Skeletal muscle tissue (tissue), 4 donors: ENCODE measurements around the gene SMIM30. TPM values are rescaled to one million over a fixed set of nuclear protein-coding genes. Genes with fewer than 3 reads are reported as not detected.
A peak's percentile ranks its signal among the peaks of the same experiment; 100 is the strongest.
"Not testable (repeated sequence)": the region's sequence is repeated elsewhere in the genome, so short reads cannot be mapped to it uniquely, and the experiment has no call there.

Source experiments
- H3K27ac ChIP-seq: one replicate; pipeline ENCODE4 v1.7.0; 2013; ENCODE audit warnings: mild to moderate bottlenecking, low read depth, low read length, inconsistent platforms
- H3K27me3 ChIP-seq, 3 donors: one replicate each; pipeline ENCODE4 v1.7.0; 2013; ENCODE audit warnings: low read length in 3 of 3; ENCODE audit not compliant: control insufficient read depth in 3 of 3, insufficient read depth in 3 of 3
- H3K36me3 ChIP-seq, 3 donors: one replicate each; pipeline ENCODE4 v1.7.0; 2013; ENCODE audit warnings: low read length in 3 of 3; ENCODE audit not compliant: control insufficient read depth in 3 of 3, insufficient read depth in 3 of 3
- H3K4me1 ChIP-seq, 3 donors: one replicate each; pipeline ENCODE4 v1.7.0; 2013; ENCODE audit warnings: low read length in 3 of 3, mild to moderate bottlenecking in 3 of 3; ENCODE audit not compliant: control insufficient read depth in 3 of 3, insufficient read depth in 3 of 3
- H3K4me3 ChIP-seq, 3 donors: one replicate each; pipeline ENCODE4 v1.7.0; 2013; ENCODE audit warnings: low read length in 3 of 3
- H3K9ac ChIP-seq, 3 donors: one replicate each; pipeline ENCODE4 v1.7.0; 2013; ENCODE audit warnings: low read length in 3 of 3, mild to moderate bottlenecking in 3 of 3, moderate library complexity in 2 of 3, low read depth in 1 of 3
- H3K9me3 ChIP-seq, 3 donors: one replicate each; pipeline ENCODE4 v1.7.0; 2013; ENCODE audit warnings: low read length in 3 of 3; ENCODE audit not compliant: control insufficient read depth in 3 of 3
- total RNA-seq: library from RNA; depleted of rRNA; stranded (reverse); fragments of >200 nt; gene quantifications from one replicate; pipeline ENCODE4 v1.2.3, GENCODE V29; 2014
- donor health status: Osteomylitis.

The SMIM30 gene
- total RNA-seq, 1 donor from 2014 or later, result 38.6 TPM

GRCh38 chr7:113141803-113142202 lies 23.4 kb upstream of the SMIM30 start:
- no peak overlapping the region for H3K27ac ChIP-seq
- H3K9ac ChIP-seq, result no peak overlapping the region
- H3K4me3 ChIP-seq, result no peak overlapping the region
- no peaks in the 10 kb centered on the region for H3K9me3 ChIP-seq
- no peaks in the 10 kb centered on the region for H3K36me3 ChIP-seq
- no peaks in the 10 kb centered on the region for H3K27me3 ChIP-seq
- H3K4me1 ChIP-seq, result no peaks in the 10 kb centered on the region

- H3K4me1 ChIP-seq, result no peaks in the 10 kb centered on the region
- no peaks in the 10 kb centered on the region for H3K36me3 ChIP-seq
- no peaks in the 10 kb centered on the region for H3K9me3 ChIP-seq
- H3K9ac ChIP-seq, result no peak overlapping the region
- no peak overlapping the region for H3K27ac ChIP-seq
- H3K27me3 ChIP-seq, result no peaks in the 10 kb centered on the region
- no peak overlapping the region for H3K4me3 ChIP-seq
Observed at GRCh38 chr7:113140956-113141355, 22.6 kb upstream of the SMIM30 start.

GRCh38 chr7:113137241-113137640 lies 18.9 kb upstream of the SMIM30 start:
- no peaks in the 10 kb centered on the region for H3K9me3 ChIP-seq
- no peaks in the 10 kb centered on the region for H3K4me1 ChIP-seq
- H3K27ac ChIP-seq, result no peak overlapping the region
- H3K9ac ChIP-seq, result no peak overlapping the region
- H3K36me3 ChIP-seq, result no peaks in the 10 kb centered on the region
- no peaks in the 10 kb centered on the region for H3K27me3 ChIP-seq
- H3K4me3 ChIP-seq, result no peak overlapping the region

DNA sequence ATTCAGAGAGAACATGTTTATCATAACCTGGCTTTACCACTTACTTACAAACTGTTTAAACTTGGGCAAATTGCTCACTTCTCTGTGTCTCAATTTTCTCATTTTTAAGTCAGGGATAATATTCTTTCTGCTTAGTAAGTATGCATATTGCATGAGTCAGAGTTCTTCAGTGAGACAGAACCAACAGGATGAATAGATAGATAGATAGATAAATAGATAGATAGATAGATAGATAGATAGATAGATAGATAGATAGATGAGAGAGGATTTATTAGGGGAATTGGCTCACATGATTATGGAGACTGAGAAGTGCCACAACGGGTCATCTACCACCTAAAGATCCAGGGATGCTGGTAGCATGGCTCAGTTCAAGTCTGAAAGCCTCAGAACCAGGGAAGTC lies 15.7 kb upstream of the SMIM30 start:
- no peaks in the 10 kb centered on the region for H3K4me1 ChIP-seq
- no peak overlapping the region for H3K27ac ChIP-seq
- H3K27me3 ChIP-seq, result no peaks in the 10 kb centered on the region
- H3K9me3 ChIP-seq, result no peaks in the 10 kb centered on the region
- no peak overlapping the region for H3K4me3 ChIP-seq
- H3K36me3 ChIP-seq, result no peaks in the 10 kb centered on the region
- no peak overlapping the region for H3K9ac ChIP-seq

GRCh38 chr7:113131367-113131766 lies 13.0 kb upstream of the SMIM30 start:
- Histone ChIP-seq H3K4me3 (no peak overlapping the region), H3K27ac (no peak overlapping the region), H3K27me3 (no peaks in the 10 kb centered on the region), H3K9ac (no peak overlapping the region), H3K9me3 (no peaks in the 10 kb centered on the region), H3K4me1 (no peaks in the 10 kb centered on the region), H3K36me3 (no peaks in the 10 kb centered on the region)

GRCh38 chr7:113128031-113128430 lies 9.7 kb upstream of the SMIM30 start:
- Histone ChIP-seq H3K27me3 (no peaks in the 10 kb centered on the region), H3K27ac (no peak overlapping the region), H3K9ac (no peak overlapping the region), H3K9me3 (no peaks in the 10 kb centered on the region), H3K4me1 (no peaks in the 10 kb centered on the region), H3K4me3 (no peak overlapping the region), H3K36me3 (no peaks in the 10 kb centered on the region)

DNA sequence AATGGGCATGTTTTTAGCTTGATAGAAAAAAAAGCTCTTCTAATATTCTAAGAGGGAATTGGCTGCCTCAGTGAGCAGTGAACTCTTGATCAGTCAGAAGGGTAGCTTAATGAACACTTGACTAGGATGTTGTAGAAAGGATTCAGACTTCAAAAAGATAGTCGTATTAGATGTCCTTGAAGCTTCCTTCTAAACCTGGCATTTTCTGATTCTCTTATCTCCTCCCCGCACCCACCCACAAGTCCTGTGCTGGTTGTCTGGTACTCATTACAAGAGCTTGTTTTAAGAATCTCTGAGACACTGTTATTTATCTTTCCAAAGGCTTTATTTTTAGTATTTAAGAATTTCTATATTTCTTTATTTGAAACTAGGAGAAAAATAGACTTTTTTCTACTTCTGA lies 7.4 kb upstream of the SMIM30 start:
- no peak overlapping the region for H3K27ac ChIP-seq
- no peaks in the 10 kb centered on the region for H3K36me3 ChIP-seq
- H3K9ac ChIP-seq, result no peak overlapping the region
- no peak overlapping the region for H3K4me3 ChIP-seq
- H3K9me3 ChIP-seq, result no peaks in the 10 kb centered on the region
- H3K27me3 ChIP-seq, result no peaks in the 10 kb centered on the region
- no peaks in the 10 kb centered on the region for H3K4me1 ChIP-seq

DNA sequence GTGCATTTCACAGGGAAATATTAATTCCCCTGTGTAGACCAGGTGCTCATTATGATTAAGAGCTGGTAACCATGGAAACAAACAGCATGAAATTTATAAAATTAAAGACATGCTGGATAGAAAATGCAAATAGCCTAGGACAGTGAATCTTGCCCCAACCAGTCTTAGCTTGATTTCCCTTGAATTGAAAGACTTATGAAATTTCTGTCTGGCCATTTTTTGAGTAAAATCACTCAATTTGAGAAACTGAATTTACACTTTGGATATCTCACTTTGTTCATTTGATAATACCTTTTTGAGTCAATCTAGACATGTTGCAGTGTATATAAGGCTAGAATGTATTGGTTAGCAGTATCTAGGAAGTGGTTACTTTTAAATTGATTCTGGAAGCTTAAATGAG lies 4.4 kb upstream of the SMIM30 start:
- Histone ChIP-seq H3K9ac (no peak overlapping the region), H3K4me3 (no peak overlapping the region), H3K36me3 (no peaks in the 10 kb centered on the region), H3K27ac (no peak overlapping the region), H3K4me1 (peaks cover 0 to 1% (median 0%) of the 10 kb centered on the region in 3 donors), H3K27me3 (no peaks in the 10 kb centered on the region), H3K9me3 (no peaks in the 10 kb centered on the region)

DNA sequence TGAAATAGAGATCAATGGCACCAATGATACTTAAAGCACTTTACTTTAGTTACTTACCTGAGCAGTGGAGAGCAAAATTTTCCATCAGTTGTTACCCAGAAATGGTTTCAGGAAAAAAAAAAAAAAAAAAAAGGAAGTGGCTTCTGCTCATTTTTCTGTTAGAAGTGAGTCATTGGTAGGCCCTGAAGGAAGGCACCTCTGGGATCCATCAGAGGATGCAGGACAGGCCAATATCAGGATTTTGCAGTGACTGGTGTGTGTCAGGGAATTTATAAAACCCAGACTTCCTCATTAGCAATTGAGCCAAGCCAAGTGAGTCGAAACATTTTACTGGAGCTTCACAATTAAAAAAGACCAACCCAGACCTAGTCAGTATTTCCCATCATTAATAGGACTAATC lies 2.3 kb upstream of the SMIM30 start:
- H3K4me1 ChIP-seq, result peaks cover 0 to 6% (median 0%) of the 10 kb centered on the region in 3 donors
- H3K36me3 ChIP-seq, result peaks cover 3 to 6% (median 4%) of the 10 kb centered on the region in 3 donors
- H3K9ac ChIP-seq, result no peak overlapping the region
- H3K4me3 ChIP-seq, result no peak overlapping the region
- no peaks in the 10 kb centered on the region for H3K9me3 ChIP-seq
- no peak overlapping the region for H3K27ac ChIP-seq
- H3K27me3 ChIP-seq, result no peaks in the 10 kb centered on the region

- Histone ChIP-seq H3K4me1 (peaks cover 0 to 6% (median 0%) of the 10 kb centered on the region in 3 donors), H3K27ac (no peak overlapping the region), H3K9me3 (no peaks in the 10 kb centered on the region), H3K4me3 (peak overlapping the region in 2 of 3 donors; percentile 76 to 79), H3K27me3 (no peaks in the 10 kb centered on the region), H3K9ac (no peak overlapping the region), H3K36me3 (peaks cover 3 to 8% (median 8%) of the 10 kb centered on the region in 3 donors)
Observed at GRCh38 chr7:113119429-113119828, 1.1 kb upstream of the SMIM30 start.

GRCh38 chr7:113117374-113117774 lies 980 bp downstream of the SMIM30 start:
- not testable (repeated sequence) for H3K9me3 ChIP-seq, H3K27me3 ChIP-seq, H3K4me1 ChIP-seq
- Histone ChIP-seq H3K27ac (peak overlapping the region; percentile 43), H3K36me3 (peaks cover 3 to 14% (median 12%) of the 10 kb centered on the region in 3 donors), H3K4me3 (peak overlapping the region; percentile 76 to 96 (median 79)), H3K9ac (peak overlapping the region in 1 of 3 donors; percentile 78)
